B cell (primary cell): ENCODE measurements around the gene MTG2. TPM values are rescaled to one million over a fixed set of nuclear protein-coding genes. Genes with fewer than 3 reads are reported as not detected.

Source experiments
- ATAC-seq: fragments of 200-7000 bp; cut with Tn5 transposase; one replicate; pipeline ENCODE4 v1.10.0; 2021; ENCODE audit warnings: low read depth, mild to moderate bottlenecking, moderate number of reproducible peaks, moderate library complexity
- CTCF ChIA-PET: fragments of 350-600 bp; sonication (Branson Sonifier 250); formaldehyde crosslinking; loops from one replicate; lab custom pipeline; 2021; ENCODE audit warnings: antibody characterized with exemption, inconsistent platforms; lab: Charles Lee
- POLR2A ChIA-PET: fragments of 350-600 bp; sonication (Branson Sonifier 250); formaldehyde crosslinking; loops from one replicate; lab custom pipeline; 2021; ENCODE audit warnings: antibody characterized with exemption; lab: Charles Lee
- DNase-seq: peaks from one replicate; pipeline ENCODE4 v3.0.0; 2013
- H2AFZ ChIP-seq: 2 replicates; pipeline ENCODE4 v1.6.1; 2012; ENCODE audit warnings: mild to moderate bottlenecking, low read depth, low read length; ENCODE audit not compliant: insufficient read depth, poor library complexity, severe bottlenecking
- H3K27ac ChIP-seq, 2 donors: 1 replicate in 1 of 2; 2 replicates in 1 of 2; pipeline ENCODE4 v1.5.1; 2012 to 2013; ENCODE audit warnings: low read length in 2 of 2, mild to moderate bottlenecking in 2 of 2, moderate library complexity in 1 of 2
- H3K27me3 ChIP-seq, 4 experiments: fragments of 200-600 bp in 1 of 4; sonication (generic) in 1 of 4; replicated peaks in 1 of 4; 1 replicate in 2 of 4; 2 replicates in 2 of 4; pipeline versions ENCODE4 v1.6.1 to v1.7.0; 2013 to 2016; ENCODE audit warnings: low read length in 3 of 4, mild to moderate bottlenecking in 2 of 4, mixed read lengths in 1 of 4, moderate library complexity in 1 of 4; ENCODE audit not compliant: insufficient read depth in 4 of 4, control insufficient read depth in 3 of 4; ENCODE audit errors: control extremely low read depth in 1 of 4
- H3K36me3 ChIP-seq, 2 experiments: replicated peaks in 1 of 2; 1 replicate in 1 of 2; 2 replicates in 1 of 2; pipeline versions ENCODE4 v1.6.1 to v1.7.1; 2013; ENCODE audit warnings: low read length in 1 of 2; ENCODE audit not compliant: insufficient read depth in 2 of 2, control insufficient read depth in 1 of 2; ENCODE audit errors: control extremely low read depth in 1 of 2, extremely low read depth in 1 of 2
- H3K4me1 ChIP-seq, 2 donors: fragments of 200-600 bp in 1 of 2; sonication (generic) in 1 of 2; 1 replicate in 1 of 2; 2 replicates in 1 of 2; pipeline versions ENCODE4 v1.5.1 to v1.6.1; 2013 to 2017; ENCODE audit warnings: low read length in 2 of 2; ENCODE audit not compliant: control insufficient read depth in 2 of 2, insufficient read depth in 2 of 2
- H3K4me2 ChIP-seq: replicated peaks from 2 replicates; pipeline ENCODE3; 2012; ENCODE audit warnings: mild to moderate bottlenecking, low read depth, low read length; ENCODE audit not compliant: poor library complexity, severe bottlenecking
- H3K4me3 ChIP-seq, 5 experiments: fragments of 200-600 bp in 1 of 5; sonication (generic) in 1 of 5; 1 replicate in 3 of 5; 2 replicates in 2 of 5; pipeline versions ENCODE4 v1.5.1 to v1.7.0; 2011 to 2016; ENCODE audit warnings: low read length in 4 of 5, mild to moderate bottlenecking in 4 of 5, low read depth in 2 of 5, control low read depth in 1 of 5, moderate library complexity in 1 of 5; ENCODE audit not compliant: insufficient read depth in 1 of 5; ENCODE audit errors: control extremely low read depth in 1 of 5, extremely low read depth in 1 of 5
- H3K79me2 ChIP-seq: fragments of 200-600 bp; sonication (generic); one replicate; pipeline ENCODE4 v1.6.0; 2016; ENCODE audit warnings: low read length; ENCODE audit not compliant: control insufficient read depth, insufficient read depth
- H3K9ac ChIP-seq: fragments of 200-600 bp; sonication (generic); 2 replicates; pipeline ENCODE4 v1.6.1; 2017; ENCODE audit warnings: mild to moderate bottlenecking, low read length, moderate library complexity
- H3K9me3 ChIP-seq, 3 donors: one replicate each; pipeline versions ENCODE4 v1.6.1 to v1.7.1; 2013; ENCODE audit warnings: low read length in 2 of 3; ENCODE audit not compliant: control insufficient read depth in 2 of 3, insufficient read depth in 1 of 3; ENCODE audit errors: control extremely low read depth in 1 of 3
- H4K20me1 ChIP-seq: 2 replicates; pipeline ENCODE4 v1.6.0; 2012; ENCODE audit warnings: mild to moderate bottlenecking, low read length; ENCODE audit not compliant: insufficient read depth, control insufficient read depth, poor library complexity, severe bottlenecking
- H3K27ac Mint-ChIP-seq: one replicate; pipeline ENCODE4 v1.8.0; 2021; ENCODE audit warnings: mixed read lengths
- H3K27me3 Mint-ChIP-seq: one replicate; pipeline ENCODE4 v1.8.0; 2021; ENCODE audit warnings: mixed read lengths
- H3K4me1 Mint-ChIP-seq: one replicate; pipeline ENCODE4 v1.8.0; 2021; ENCODE audit warnings: mixed read lengths
- H3K4me3 Mint-ChIP-seq: one replicate; pipeline ENCODE4 v1.8.0; 2021; ENCODE audit warnings: mixed read lengths
- H3K9me3 Mint-ChIP-seq: one replicate; pipeline ENCODE4 v1.8.0; 2022; ENCODE audit warnings: mixed read lengths; ENCODE audit not compliant: insufficient read depth
- EZH2 ChIP-seq: IDR thresholded peaks from 2 replicates; pipeline ENCODE4 v1.6.1; 2012; ENCODE audit warnings: borderline replicate concordance, low read depth, mild to moderate bottlenecking, moderate library complexity, low read length; ENCODE audit not compliant: insufficient read depth, poor library complexity, severe bottlenecking
- WGBS: methylation state at CpG from one replicate; pipeline ENCODE4 v1.1.5; 2013; ENCODE audit warnings: missing lambda C conversion rate; ENCODE audit not compliant: insufficient coverage; 5-methylcytosine and 5-hydroxymethylcytosine counted together
- intact Hi-C: fragments of 100-400 bp; cut with micrococcal nuclease; formaldehyde crosslinking; loops from one replicate; pipeline ENCODE4 v1.10.0; 2022
- polyA plus RNA-seq: library from polyadenylated mRNA; depleted of rRNA; stranded (reverse); fragments of >200 nt; gene quantifications from 2 replicates; pipeline ENCODE4 v1.2.3, GENCODE V29; 2012
- total RNA-seq, 2 donors: library from RNA; stranded (reverse); fragments of 120-200 nt in 1 of 2; gene quantifications; 1 replicate in 1 of 2; 2 replicates in 1 of 2; pipeline versions ENCODE4 v1.2.3 to v1.2.4, GENCODE V29; 2013 to 2022
- TF ChIP-seq, protein P1 (sequence below): fragments of 200-600 bp; IDR thresholded peaks from one replicate; pipeline ENCODE4 v1.8.0; 2022; ENCODE audit warnings: antibody characterized with exemption, mild to moderate bottlenecking

Gene MTG2
- total and polyA plus RNA-seq, 2 donors (not counting 1 experiment from before 2014, with no cell fraction given) = 29.6 to 48.4 TPM

DNA sequence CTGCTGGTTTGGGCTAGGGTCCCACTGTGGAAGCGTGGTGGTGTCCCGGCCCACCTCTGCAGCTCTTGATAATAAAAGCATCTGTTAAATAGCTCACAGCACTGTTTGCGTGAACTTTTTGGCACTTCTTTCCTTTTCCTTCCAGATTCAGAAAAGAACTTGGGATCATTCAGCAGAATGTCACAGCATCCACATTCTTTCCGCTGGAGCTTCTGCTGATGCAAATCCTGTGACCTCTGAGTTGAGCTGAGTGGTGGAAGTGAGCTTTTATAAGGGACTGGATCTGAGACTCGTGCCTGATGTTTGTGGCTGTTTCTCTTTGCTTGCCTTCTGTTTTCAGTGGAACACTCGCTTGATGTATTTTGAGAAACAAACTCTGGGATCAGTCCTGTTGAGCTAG, 59.3 kb downstream of the MTG2 start:
- TF ChIP-seq, protein P1, sequence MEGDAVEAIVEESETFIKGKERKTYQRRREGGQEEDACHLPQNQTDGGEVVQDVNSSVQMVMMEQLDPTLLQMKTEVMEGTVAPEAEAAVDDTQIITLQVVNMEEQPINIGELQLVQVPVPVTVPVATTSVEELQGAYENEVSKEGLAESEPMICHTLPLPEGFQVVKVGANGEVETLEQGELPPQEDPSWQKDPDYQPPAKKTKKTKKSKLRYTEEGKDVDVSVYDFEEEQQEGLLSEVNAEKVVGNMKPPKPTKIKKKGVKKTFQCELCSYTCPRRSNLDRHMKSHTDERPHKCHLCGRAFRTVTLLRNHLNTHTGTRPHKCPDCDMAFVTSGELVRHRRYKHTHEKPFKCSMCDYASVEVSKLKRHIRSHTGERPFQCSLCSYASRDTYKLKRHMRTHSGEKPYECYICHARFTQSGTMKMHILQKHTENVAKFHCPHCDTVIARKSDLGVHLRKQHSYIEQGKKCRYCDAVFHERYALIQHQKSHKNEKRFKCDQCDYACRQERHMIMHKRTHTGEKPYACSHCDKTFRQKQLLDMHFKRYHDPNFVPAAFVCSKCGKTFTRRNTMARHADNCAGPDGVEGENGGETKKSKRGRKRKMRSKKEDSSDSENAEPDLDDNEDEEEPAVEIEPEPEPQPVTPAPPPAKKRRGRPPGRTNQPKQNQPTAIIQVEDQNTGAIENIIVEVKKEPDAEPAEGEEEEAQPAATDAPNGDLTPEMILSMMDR = no peak
- TF ChIP-seq EZH2 = no peak
- Histone ChIP-seq H3K4me3 (no peak overlapping the region), H3K79me2 (peaks cover 95% of the 10 kb centered on the region), H3K4me2 (no peak overlapping the region), H3K9ac (no peak overlapping the region), H2AFZ (no peak overlapping the region), H3K27me3 (no peaks in the 10 kb centered on the region), H3K36me3 (peaks cover 0 to 27% of the 10 kb centered on the region in 2 experiments), H3K27ac (no peak overlapping the region), H3K9me3 (no peaks in the 10 kb centered on the region), H4K20me1 (peaks cover 84% of the 10 kb centered on the region), H3K4me1 (peaks cover 17 to 22% of the 10 kb centered on the region in 2 donors)
- POLR2A ChIA-PET = no interaction called here
- CTCF ChIA-PET = no interaction called here
- no peaks in the 10 kb centered on the region for H3K27me3 Mint-ChIP-seq
- DNase-seq = no peak
- ATAC-seq = no peak
- no peak overlapping the region for H3K4me3 Mint-ChIP-seq
- peaks cover 34% of the 10 kb centered on the region for H3K4me1 Mint-ChIP-seq
- intact Hi-C loops = no loop called here
- 95% methylated on average over 5 of the region's 6 CpGs for WGBS
- no peaks in the 10 kb centered on the region for H3K9me3 Mint-ChIP-seq
- H3K27ac Mint-ChIP-seq = no peak overlapping the region

DNA sequence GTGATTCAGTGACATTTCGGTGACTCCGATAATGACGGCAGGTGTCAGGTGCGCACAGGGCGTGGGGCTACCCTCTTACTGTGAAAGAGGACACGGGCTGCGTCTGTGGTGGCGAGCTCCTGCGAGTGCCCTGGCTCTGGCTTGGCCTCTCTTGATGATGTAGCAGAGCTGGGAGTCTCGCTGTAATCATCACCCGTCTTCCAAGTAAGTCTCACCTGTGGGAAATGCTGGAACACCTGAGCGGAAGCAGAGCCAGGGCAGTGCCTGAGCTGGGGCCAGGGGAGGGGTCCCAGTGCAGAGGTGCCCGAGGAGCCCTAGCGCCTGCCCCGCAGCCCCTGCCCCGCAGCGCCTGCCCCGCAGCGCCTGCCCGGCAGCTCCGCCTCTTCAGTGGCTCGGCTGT, 60.3 kb downstream of the MTG2 start:
- Histone ChIP-seq H3K27me3 (no peaks in the 10 kb centered on the region), H2AFZ (no peak overlapping the region), H3K79me2 (peaks cover 96% of the 10 kb centered on the region), H3K9me3 (no peaks in the 10 kb centered on the region), H3K4me3 (no peak overlapping the region), H3K36me3 (peaks cover 0 to 27% of the 10 kb centered on the region in 2 experiments), H3K4me1 (peaks cover 11 to 14% of the 10 kb centered on the region in 2 donors), H3K27ac (no peak overlapping the region), H4K20me1 (peaks cover 91% of the 10 kb centered on the region), H3K9ac (no peak overlapping the region), H3K4me2 (no peak overlapping the region)
- no peaks in the 10 kb centered on the region for H3K9me3 Mint-ChIP-seq
- H3K27ac Mint-ChIP-seq = no peak overlapping the region
- WGBS = 89% methylated on average over 21 of the region's 22 CpGs
- peaks cover 30% of the 10 kb centered on the region for H3K4me1 Mint-ChIP-seq
- DNase-seq (no peak), ATAC-seq (no peak)
- no peaks in the 10 kb centered on the region for H3K27me3 Mint-ChIP-seq
- CTCF ChIA-PET = no interaction called here
- POLR2A ChIA-PET = no interaction called here
- intact Hi-C loops = no loop called here
- no peak overlapping the region for H3K4me3 Mint-ChIP-seq
- no peak for TF ChIP-seq EZH2
- TF ChIP-seq, protein P1 = no peak
